K562 (cell line): Measurements from ENCODE around the gene KIF26B. TPM values are rescaled to one million over a fixed set of nuclear protein-coding genes. Genes with fewer than 3 reads are reported as not detected.

Experiments used
- ATAC-seq: fragments of 200-7000 bp; cut with Tn5 transposase; 3 replicates; pipeline ENCODE4 v1.9.1; 2020; ENCODE audit warnings: moderate library complexity
- BruUV-seq: library from RNA; stranded (reverse); fragments of 400-500 nt; replicated peaks from 2 replicates; lab custom pipeline; 2021; lab: Mats Ljungman, UMichigan
- CTCF ChIA-PET: fragments of 300-600 bp; formaldehyde crosslinking; extraction: SDS; loops from one replicate; lab custom pipeline; 2021; ENCODE audit warnings: low intra/inter-chr PET ratio; lab: Yijun Ruan, JAX
- POLR2A ChIA-PET: fragments of 300-600, 350-650 bp; sonication (Branson Sonifier 250); formaldehyde crosslinking; extraction: SDS; loops from one replicate; lab custom pipeline; 2021; ENCODE audit warnings: antibody characterized with exemption, inconsistent platforms; lab: Yijun Ruan, JAX
- DNase-seq, 4 experiments: peaks; one replicate each; pipeline versions ENCODE4 v3.0.0 to v3.0.0-alpha.2; 2011 to 2018; ENCODE audit warnings: low spot score in 3 of 4, mixed read lengths in 3 of 4; ENCODE audit errors: extremely low read depth in 1 of 4
- FAIRE-seq: peaks from 2 replicates; lab custom pipeline; 2011; peaks lifted over from hg19 to GRCh38; lab: Jason Lieb, UNC
- H2AFZ ChIP-seq: 2 replicates; pipeline ENCODE4 v1.6.0; 2011; ENCODE audit warnings: low read depth, low read length, control low read depth, inconsistent platforms
- H3K27ac ChIP-seq: fragments of 200-600 bp; 3 replicates; pipeline ENCODE4 v1.8.0; 2011; ENCODE audit warnings: low read depth, mild to moderate bottlenecking, control low read depth, inconsistent platforms, low read length, moderate library complexity, mixed read lengths; ENCODE audit errors: extremely low read depth
- H3K27me3 ChIP-seq, 2 experiments: fragments of 300-600 bp in 1 of 2; 2 replicates in 1 of 2; 3 replicates in 1 of 2; pipeline versions ENCODE4 v1.6.0 to v1.8.0; 2011; ENCODE audit warnings: inconsistent platforms in 2 of 2, low read length in 2 of 2, mild to moderate bottlenecking in 1 of 2, mixed read lengths in 1 of 2, moderate library complexity in 1 of 2; ENCODE audit not compliant: control insufficient read depth in 2 of 2, insufficient read depth in 2 of 2
- H3K36me3 ChIP-seq: fragments of 300-600 bp; 3 replicates; pipeline ENCODE4 v1.8.0; 2011; ENCODE audit warnings: mild to moderate bottlenecking, low read length, inconsistent platforms; ENCODE audit not compliant: control insufficient read depth, insufficient read depth
- H3K4me1 ChIP-seq, 2 experiments: fragments of 200-600 bp in 1 of 2; replicated peaks in 1 of 2; 2 replicates in 1 of 2; 3 replicates in 1 of 2; pipeline versions ENCODE4 v1.5.1 to v1.8.0; 2011; ENCODE audit warnings: inconsistent platforms in 2 of 2, low read length in 2 of 2, mild to moderate bottlenecking in 1 of 2, mixed read lengths in 1 of 2, moderate library complexity in 1 of 2; ENCODE audit not compliant: control insufficient read depth in 2 of 2, insufficient read depth in 2 of 2
- H3K4me2 ChIP-seq: 2 replicates; pipeline ENCODE4 v1.6.1; 2011; ENCODE audit warnings: low read length, control low read depth, inconsistent platforms, mixed read lengths; ENCODE audit not compliant: insufficient read depth
- H3K4me3 ChIP-seq: fragments of 200-600 bp; sonication (generic), shearing (Covaris generic); 2 replicates; pipeline ENCODE4 v1.5.1; 2016; ENCODE audit warnings: control low read depth, inconsistent platforms
- H3K79me2 ChIP-seq: fragments of 200-600 bp; 3 replicates; pipeline ENCODE4 v1.8.0; 2011; ENCODE audit warnings: low read length, inconsistent platforms; ENCODE audit not compliant: control insufficient read depth, insufficient read depth
- H3K9ac ChIP-seq, 2 experiments: 2 replicates each; pipeline versions ENCODE4 v1.6.0 to v1.6.1; 2011; ENCODE audit warnings: low read depth in 2 of 2, low read length in 2 of 2, control low read depth in 1 of 2, inconsistent platforms in 1 of 2, mild to moderate bottlenecking in 1 of 2, mixed read lengths in 1 of 2; ENCODE audit not compliant: insufficient read depth in 1 of 2
- H3K9me1 ChIP-seq: one replicate; pipeline ENCODE4 v1.6.0; 2011; ENCODE audit warnings: inconsistent platforms, mild to moderate bottlenecking, low read length, moderate library complexity; ENCODE audit not compliant: control insufficient read depth, insufficient read depth
- H3K9me3 ChIP-seq: replicated peaks from 2 replicates; pipeline ENCODE4 v1.5.1; 2011; ENCODE audit warnings: low read depth, low read length, inconsistent platforms; ENCODE audit not compliant: control insufficient read depth, insufficient read depth
- H4K20me1 ChIP-seq: replicated peaks from 2 replicates; pipeline ENCODE4 v1.6.1; 2011; ENCODE audit warnings: low read length, inconsistent platforms, mixed read lengths; ENCODE audit not compliant: control insufficient read depth, insufficient read depth
- DDX20 ChIP-seq: fragments of 450-650 bp; IDR thresholded peaks from 2 replicates; pipeline ENCODE4 v1.6.1; 2016; ENCODE audit warnings: missing genetic modification characterization, low read depth, mild to moderate bottlenecking, missing compliant biosample characterization, moderate library complexity
- ESRRA ChIP-seq: fragments of 450-650 bp; IDR thresholded peaks from 2 replicates; pipeline ENCODE4 v1.6.1; 2014; ENCODE audit warnings: low read depth, mild to moderate bottlenecking, moderate library complexity, borderline replicate concordance
- ETV1 ChIP-seq: fragments of 450-650 bp; conservative IDR thresholded peaks from 2 replicates; pipeline ENCODE4 v1.6.1; 2016; ENCODE audit warnings: missing genetic modification characterization, control low read depth, low read depth, missing compliant biosample characterization
- HEY1 ChIP-seq: fragments of 250-450 bp; sonication (Bioruptor Pico); IDR thresholded peaks from 2 replicates; pipeline ENCODE4 v1.5.0; 2020; ENCODE audit warnings: mild to moderate bottlenecking, moderate library complexity, borderline replicate concordance
- KDM1A ChIP-seq, 2 experiments: fragments of 450-650 bp; IDR thresholded peaks; 2 replicates each; pipeline ENCODE4 v1.6.1; 2016; ENCODE audit warnings: mild to moderate bottlenecking in 2 of 2
- NFIX ChIP-seq: fragments of 250-450 bp; sonication (Bioruptor Pico); IDR thresholded peaks from 2 replicates; pipeline ENCODE4 v1.4.0; 2020; ENCODE audit warnings: low read depth, mild to moderate bottlenecking, moderate library complexity
- NR4A1 ChIP-seq, 2 experiments: fragments of 250-450 bp in 1 of 2; fragments of 450-650 bp in 1 of 2; sonication (Bioruptor Pico) in 1 of 2; IDR thresholded peaks; 2 replicates each; pipeline versions ENCODE4 v1.4.0 to v1.6.1; 2016 to 2020; ENCODE audit warnings: mild to moderate bottlenecking in 2 of 2, missing compliant biosample characterization in 1 of 2, missing genetic modification characterization in 1 of 2, moderate library complexity in 1 of 2
- RBM34 ChIP-seq: fragments of 200-400 bp; formaldehyde crosslinking; IDR thresholded peaks from 2 replicates; pipeline ENCODE4 v1.6.1; 2018; ENCODE audit warnings: low read length, borderline replicate concordance; ENCODE audit not compliant: insufficient read depth
- RFX5 ChIP-seq: IDR thresholded peaks from 2 replicates; pipeline ENCODE4 v1.6.1; 2011; ENCODE audit warnings: low read depth, mild to moderate bottlenecking, improper control_type of control experiment, low read length
- SRSF7 ChIP-seq: fragments of 200-400 bp; formaldehyde crosslinking; optimal IDR thresholded peaks from 2 replicates; pipeline ENCODE3; 2017; ENCODE audit warnings: mild to moderate bottlenecking, low read depth, low read length
- WHSC1 ChIP-seq: IDR thresholded peaks from one replicate; pipeline ENCODE4 v1.6.1; 2012; ENCODE audit warnings: low read length, control low read depth, inconsistent platforms
- ZNF212 ChIP-seq: fragments of 450-650 bp; formaldehyde crosslinking; IDR thresholded peaks from 2 replicates; pipeline ENCODE4 v1.4.0; 2020; ENCODE audit warnings: mild to moderate bottlenecking
- ZNF436 ChIP-seq: fragments of 250-450, 450-650 bp; sonication (Bioruptor Pico); formaldehyde crosslinking; IDR thresholded peaks from 2 replicates; pipeline ENCODE4 v1.7.0; 2020; ENCODE audit warnings: mild to moderate bottlenecking
- WGBS: fragments of 100-300 bp; shearing (Covaris generic); methylation state at CpG from one replicate; pipeline ENCODE4 v1.1.6; 2016; ENCODE audit warnings: low coverage, mixed read lengths; ENCODE audit not compliant: insufficient coverage; ENCODE audit errors: missing lambda C conversion rate; 5-methylcytosine and 5-hydroxymethylcytosine counted together
- in situ Hi-C: fragments of 300-500 bp; cut with MboI; formaldehyde crosslinking; loops from 4 replicates; pipeline ENCODE4 v1.15.0; 2018; ENCODE audit warnings: inconsistent platforms, mixed read lengths
- intact Hi-C: fragments of 100-400 bp; cut with micrococcal nuclease; formaldehyde crosslinking; loops from 2 replicates; pipeline ENCODE4 v1.14.2; 2022
- polyA plus RNA-seq, 8 experiments: library from polyadenylated mRNA; depleted of rRNA in 4 of 8; stranded (reverse) in 5 of 8; unstranded in 3 of 8; fragments of >200 nt; fragmentation: Nextera tagmentation in 2 of 8; fragmentation: Illumina TruSeq in 1 of 8; extraction: Ambion mirVana in 2 of 8; extraction: Trizol in 1 of 8; gene quantifications; 2 replicates each; pipeline versions ENCODE4 v1.2.1 to v1.2.3, GENCODE V29; 2011 to 2014; ENCODE audit warnings: inconsistent platforms in 1 of 8, missing spikeins in 1 of 8
- total RNA-seq, 7 experiments: library from RNA; depleted of rRNA in 6 of 7; stranded (reverse); fragments of >200 nt in 6 of 7; fragmentation: Illumina TruSeq in 2 of 7; extraction: Trizol in 2 of 7; gene quantifications; 2 replicates each; pipeline versions ENCODE4 v1.2.1 to v1.2.3, GENCODE V29; 2011 to 2021; ENCODE audit warnings: low replicate concordance in 1 of 7
- TF ChIP-seq, protein P1 (sequence below): fragments of 450-650 bp; formaldehyde crosslinking; IDR thresholded peaks from 2 replicates; pipeline ENCODE4 v1.4.0; 2020; ENCODE audit warnings: mild to moderate bottlenecking, moderate library complexity
- TF ChIP-seq, protein P2 (sequence below): fragments of 250-450 bp; sonication (Bioruptor Pico); IDR thresholded peaks from 2 replicates; pipeline ENCODE4 v1.8.0; 2021; ENCODE audit warnings: moderate library complexity, mild to moderate bottlenecking, inconsistent platforms

KIF26B gene
- total and polyA plus RNA-seq, 9 of the 15 experiments (the other 6 are each of a cell fraction or from before 2014, with no cell fraction given) = 0.02 to 0.08 (median 0.03) TPM; not detected in 6

DNA sequence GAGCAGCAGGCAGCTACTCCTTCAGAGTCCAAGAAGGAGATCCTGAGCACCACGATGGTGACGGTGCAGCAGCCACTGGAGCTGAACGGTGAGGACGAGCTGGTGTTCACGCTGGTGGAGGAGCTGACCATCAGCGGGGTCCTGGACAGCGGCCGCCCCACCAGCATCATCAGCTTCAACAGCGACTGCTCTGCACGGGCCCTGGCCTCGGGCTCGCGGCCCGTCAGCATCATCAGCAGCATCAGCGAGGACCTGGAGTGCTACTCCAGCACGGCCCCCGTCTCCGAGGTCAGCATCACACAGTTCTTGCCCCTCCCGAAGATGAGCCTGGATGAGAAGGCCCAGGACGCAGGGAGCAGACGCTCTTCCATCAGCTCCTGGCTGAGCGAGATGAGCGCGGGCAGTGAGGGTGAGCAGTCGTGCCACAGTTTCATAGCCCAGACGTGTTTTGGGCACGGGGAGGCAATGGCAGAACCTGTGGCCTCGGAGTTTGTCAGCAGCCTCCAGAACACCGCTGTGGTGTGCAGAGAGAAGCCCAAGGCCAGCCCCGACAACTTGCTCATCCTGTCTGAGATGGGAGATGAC, 531.8 kb downstream of the KIF26B start:
- Histone ChIP-seq H3K4me2 (no peak overlapping the region), H3K9me3 (no peaks in the 10 kb centered on the region), H3K4me1 (peaks cover 0 to 31% of the 10 kb centered on the region in 2 experiments; a peak in 2 of 5 replicates), H4K20me1 (peaks cover 7% of the 10 kb centered on the region; the same call in 1 of the 2 replicates), H3K27me3 (peaks cover 68 to 91% of the 10 kb centered on the region in 2 experiments; a peak in 4 of 5 replicates), H3K79me2 (no peaks in the 10 kb centered on the region), H3K9me1 (no peaks in the 10 kb centered on the region), H3K36me3 (no peaks in the 10 kb centered on the region), H2AFZ (no peak overlapping the region), H3K27ac (no peak overlapping the region), H3K4me3 (no peak overlapping the region), H3K9ac (0 out of 4 replicates have a peak overlapping the region, but pooled peaks of 1 of the 2 experiments have one; percentile 18)
- ATAC-seq (no peak), DNase-seq (no peak), FAIRE-seq (no peak)
- 2% methylated on average over 30 of the region's 30 CpGs for WGBS
- BruUV-seq = no TSS peak
- TF ChIP-seq WHSC1 (no peak), RFX5 (no peak), ZNF212 (CRISPR knock-in tag) (no peak), ESRRA (no peak), KDM1A (IDR thresholded peaks at IDR 0.05) (no peak), ZNF436 (CRISPR knock-in tag) (no peak), NFIX (CRISPR knock-in tag) (no peak), ETV1 (tag) (no peak), SRSF7 (no peak), RBM34 (no peak), DDX20 (tag) (no peak), NR4A1 (CRISPR knock-in tag; IDR thresholded peaks at IDR 0.05) (no peak), NR4A1 (tag; IDR thresholded peaks at IDR 0.05) (no peak), HEY1 (CRISPR knock-in tag) (no peak)
- TF ChIP-seq, protein P1, sequence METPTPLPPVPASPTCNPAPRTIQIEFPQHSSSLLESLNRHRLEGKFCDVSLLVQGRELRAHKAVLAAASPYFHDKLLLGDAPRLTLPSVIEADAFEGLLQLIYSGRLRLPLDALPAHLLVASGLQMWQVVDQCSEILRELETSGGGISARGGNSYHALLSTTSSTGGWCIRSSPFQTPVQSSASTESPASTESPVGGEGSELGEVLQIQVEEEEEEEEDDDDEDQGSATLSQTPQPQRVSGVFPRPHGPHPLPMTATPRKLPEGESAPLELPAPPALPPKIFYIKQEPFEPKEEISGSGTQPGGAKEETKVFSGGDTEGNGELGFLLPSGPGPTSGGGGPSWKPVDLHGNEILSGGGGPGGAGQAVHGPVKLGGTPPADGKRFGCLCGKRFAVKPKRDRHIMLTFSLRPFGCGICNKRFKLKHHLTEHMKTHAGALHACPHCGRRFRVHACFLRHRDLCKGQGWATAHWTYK (CRISPR knock-in tag) = no peak
- TF ChIP-seq, protein P2, sequence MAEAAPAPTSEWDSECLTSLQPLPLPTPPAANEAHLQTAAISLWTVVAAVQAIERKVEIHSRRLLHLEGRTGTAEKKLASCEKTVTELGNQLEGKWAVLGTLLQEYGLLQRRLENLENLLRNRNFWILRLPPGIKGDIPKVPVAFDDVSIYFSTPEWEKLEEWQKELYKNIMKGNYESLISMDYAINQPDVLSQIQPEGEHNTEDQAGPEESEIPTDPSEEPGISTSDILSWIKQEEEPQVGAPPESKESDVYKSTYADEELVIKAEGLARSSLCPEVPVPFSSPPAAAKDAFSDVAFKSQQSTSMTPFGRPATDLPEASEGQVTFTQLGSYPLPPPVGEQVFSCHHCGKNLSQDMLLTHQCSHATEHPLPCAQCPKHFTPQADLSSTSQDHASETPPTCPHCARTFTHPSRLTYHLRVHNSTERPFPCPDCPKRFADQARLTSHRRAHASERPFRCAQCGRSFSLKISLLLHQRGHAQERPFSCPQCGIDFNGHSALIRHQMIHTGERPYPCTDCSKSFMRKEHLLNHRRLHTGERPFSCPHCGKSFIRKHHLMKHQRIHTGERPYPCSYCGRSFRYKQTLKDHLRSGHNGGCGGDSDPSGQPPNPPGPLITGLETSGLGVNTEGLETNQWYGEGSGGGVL (CRISPR knock-in tag) = no peak
- POLR2A ChIA-PET = interaction anchor here (0.9 kb wide), 1 partner anchor 21 kb away, joined by 3 read pairs; no protein-coding TSS in a partner anchor
- in situ Hi-C loops = no loop called here
- intact Hi-C loops = no loop called here
- CTCF ChIA-PET = no interaction called here
